HFFc6 (cell line): ENCODE data around the gene OSBPL2. TPM values are rescaled to one million over a fixed set of nuclear protein-coding genes. Genes with fewer than 3 reads are reported as not detected.

Experiments
- DNase-seq: peaks from one replicate; pipeline ENCODE4 v3.0.0-alpha.2; 2018
- H3K27ac Mint-ChIP-seq: 2 replicates; pipeline ENCODE4 v1.8.0; 2020; ENCODE audit warnings: mild to moderate bottlenecking, mixed read lengths
- H3K27me3 Mint-ChIP-seq: 2 replicates; pipeline ENCODE4 v1.8.0; 2021; ENCODE audit warnings: mild to moderate bottlenecking, moderate library complexity, mixed read lengths; ENCODE audit not compliant: insufficient read depth
- H3K36me3 Mint-ChIP-seq: 2 replicates; pipeline ENCODE4 v1.8.0; 2021; ENCODE audit warnings: low read depth, mixed read lengths
- H3K4me1 Mint-ChIP-seq: 2 replicates; pipeline ENCODE4 v1.8.0; 2020; ENCODE audit warnings: low read depth, mixed read lengths
- H3K4me3 Mint-ChIP-seq: 2 replicates; pipeline ENCODE4 v1.8.0; 2020; ENCODE audit warnings: mild to moderate bottlenecking, moderate library complexity, mixed read lengths
- H3K9me3 Mint-ChIP-seq: 2 replicates; pipeline ENCODE4 v1.8.0; 2020; ENCODE audit warnings: mild to moderate bottlenecking, mixed read lengths
- total RNA-seq, 6 experiments: library from RNA; stranded (reverse); fragmentation: NEBNext Ultra II Directional; extraction: Animal tissue kit (Norgen Biotek cat#: 25700); gene quantifications; 2 replicates in 1 of 6; 3 replicates in 5 of 6; pipeline ENCODE4 v1.2.3, GENCODE V29; 2021
- TF ChIP-seq, protein P1 (sequence below): fragments of 200-600 bp; sonication (generic); IDR thresholded peaks from 2 replicates; pipeline ENCODE4 v1.5.0; 2021; ENCODE audit warnings: antibody characterized with exemption, mild to moderate bottlenecking

Gene OSBPL2
- total RNA-seq, 6 experiments from 2014 or later, result 32.2 to 37.6 (median 33.5) TPM

DNA sequence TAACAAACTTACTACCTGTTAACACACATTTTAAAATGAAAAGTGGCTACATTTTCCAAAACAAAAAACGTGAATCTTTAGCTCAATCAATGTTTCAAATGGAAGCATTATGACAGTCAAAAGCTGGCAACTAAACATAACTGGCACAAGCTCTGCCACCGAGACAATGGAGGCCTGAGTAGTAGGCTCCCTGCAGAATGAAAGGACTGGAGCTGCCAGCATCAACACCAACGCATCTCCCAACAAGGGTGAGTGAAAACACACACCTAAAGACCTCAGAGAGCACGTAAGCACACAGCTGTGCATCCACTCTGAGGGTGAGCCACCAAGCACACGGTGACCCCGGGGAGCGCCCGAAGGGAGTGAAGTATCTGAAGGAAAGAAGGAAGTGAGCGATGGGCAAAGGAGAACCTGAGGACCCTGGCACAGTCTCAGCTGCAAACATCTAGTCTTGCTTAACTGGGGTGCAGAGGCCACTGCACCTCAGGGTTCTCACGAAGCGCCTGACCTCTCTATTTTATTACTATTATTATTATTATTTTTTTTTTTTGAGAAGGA is 62.9 kb downstream of the OSBPL2 start:
- DNase-seq, result no peak
- Mint-ChIP-seq H3K27ac (no peak overlapping the region), H3K4me3 (peak overlapping the region; percentile 45; the same call in 1 of the 2 replicates), H3K27me3 (no peaks in the 10 kb centered on the region; the same call in 1 of the 2 replicates), H3K36me3 (peaks cover 13% of the 10 kb centered on the region), H3K9me3 (no peaks in the 10 kb centered on the region), H3K4me1 (peaks cover 32% of the 10 kb centered on the region)
- TF ChIP-seq, protein P1, sequence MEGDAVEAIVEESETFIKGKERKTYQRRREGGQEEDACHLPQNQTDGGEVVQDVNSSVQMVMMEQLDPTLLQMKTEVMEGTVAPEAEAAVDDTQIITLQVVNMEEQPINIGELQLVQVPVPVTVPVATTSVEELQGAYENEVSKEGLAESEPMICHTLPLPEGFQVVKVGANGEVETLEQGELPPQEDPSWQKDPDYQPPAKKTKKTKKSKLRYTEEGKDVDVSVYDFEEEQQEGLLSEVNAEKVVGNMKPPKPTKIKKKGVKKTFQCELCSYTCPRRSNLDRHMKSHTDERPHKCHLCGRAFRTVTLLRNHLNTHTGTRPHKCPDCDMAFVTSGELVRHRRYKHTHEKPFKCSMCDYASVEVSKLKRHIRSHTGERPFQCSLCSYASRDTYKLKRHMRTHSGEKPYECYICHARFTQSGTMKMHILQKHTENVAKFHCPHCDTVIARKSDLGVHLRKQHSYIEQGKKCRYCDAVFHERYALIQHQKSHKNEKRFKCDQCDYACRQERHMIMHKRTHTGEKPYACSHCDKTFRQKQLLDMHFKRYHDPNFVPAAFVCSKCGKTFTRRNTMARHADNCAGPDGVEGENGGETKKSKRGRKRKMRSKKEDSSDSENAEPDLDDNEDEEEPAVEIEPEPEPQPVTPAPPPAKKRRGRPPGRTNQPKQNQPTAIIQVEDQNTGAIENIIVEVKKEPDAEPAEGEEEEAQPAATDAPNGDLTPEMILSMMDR, result no peak

DNA sequence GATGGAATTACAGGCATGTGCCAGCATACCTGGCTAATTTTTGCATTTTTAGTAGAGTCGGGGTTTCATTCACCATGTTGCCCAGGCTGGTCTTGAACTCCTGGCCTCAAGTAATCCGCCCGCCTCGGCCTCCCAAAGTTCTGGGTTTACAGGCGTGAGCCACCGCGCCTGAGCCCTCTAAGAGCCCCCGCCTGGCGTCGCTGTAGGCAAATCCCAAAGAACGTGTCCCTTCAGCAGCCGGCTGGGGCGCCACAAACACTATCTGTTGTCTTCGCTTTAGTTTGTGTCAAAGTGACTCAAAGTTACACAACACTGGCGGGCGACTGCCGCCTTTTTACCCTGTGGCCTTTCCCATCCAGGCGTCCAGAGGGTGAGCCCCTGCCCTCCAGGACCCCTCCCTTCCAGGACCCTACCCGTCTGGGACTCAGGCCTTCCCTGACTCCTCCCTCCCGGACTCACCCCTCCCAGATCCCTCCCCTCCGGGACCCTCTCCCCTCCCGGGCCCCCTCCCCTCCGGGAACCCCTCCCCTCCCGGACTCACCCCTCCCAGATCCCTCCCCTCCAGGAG is 63.5 kb downstream of the OSBPL2 start:
- peaks cover 13% of the 10 kb centered on the region for H3K36me3 Mint-ChIP-seq
- TF ChIP-seq, protein P1, result peak; percentile 80
- peak overlapping the region; percentile 89 for H3K4me3 Mint-ChIP-seq
- no peaks in the 10 kb centered on the region; the same call in 1 of the 2 replicates for H3K27me3 Mint-ChIP-seq
- H3K9me3 Mint-ChIP-seq, result no peaks in the 10 kb centered on the region
- DNase-seq, result peak; percentile 94
- H3K4me1 Mint-ChIP-seq, result peaks cover 32% of the 10 kb centered on the region
- H3K27ac Mint-ChIP-seq, result peak overlapping the region; percentile 97

DNA sequence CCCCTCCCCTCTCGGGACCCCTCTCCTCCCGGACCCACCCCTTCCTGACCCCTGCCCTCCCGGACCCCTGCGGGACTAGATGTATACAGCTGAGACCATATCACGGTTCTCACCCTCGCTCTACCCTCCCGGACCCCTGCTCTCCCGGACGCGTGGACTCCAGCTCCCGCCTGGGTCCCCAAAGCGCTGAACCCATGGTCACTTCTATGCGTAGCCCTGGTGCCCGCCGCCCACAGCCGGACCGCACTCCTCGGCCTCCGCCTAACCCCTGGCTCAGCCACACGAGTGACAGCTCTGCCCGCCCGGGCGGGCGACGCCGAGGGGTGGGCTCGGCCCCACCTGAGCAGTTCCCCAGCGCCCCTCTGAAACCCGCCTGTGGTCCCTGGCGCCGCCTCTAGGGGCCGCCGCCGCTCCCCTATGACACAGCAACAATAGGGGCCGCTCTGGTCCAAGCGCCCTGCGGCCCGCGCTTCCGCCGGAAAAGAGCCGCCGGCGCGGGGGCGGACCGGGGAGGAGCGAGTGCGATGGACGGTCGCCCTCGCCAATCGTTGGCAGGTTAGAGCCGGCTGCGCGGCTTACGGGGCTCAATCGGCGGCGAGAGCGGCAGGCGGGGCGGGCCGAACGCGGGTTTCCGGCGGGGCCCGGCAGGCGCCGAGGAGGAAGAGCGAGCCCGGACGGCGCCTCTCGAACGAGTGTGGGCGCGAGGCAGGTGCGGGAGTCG is 64.2 kb downstream of the OSBPL2 start, which contains the start of gene ADRM1:
ADRM1 (plus strand) TSS at position 657 of the 721 bp plus-strand sequence. CDS start 572 bp downstream, outside the sequence.
- H3K36me3 Mint-ChIP-seq, result peaks cover 13% of the 10 kb centered on the region
- H3K4me3 Mint-ChIP-seq, result peak within 1 kb of the TSS; percentile 97
- TF ChIP-seq, protein P1, result peak; percentile 90
- H3K27me3 Mint-ChIP-seq, result no peaks in the 10 kb centered on the region; the same call in 1 of the 2 replicates
- peak; percentile 93 for DNase-seq
- H3K9me3 Mint-ChIP-seq, result no peaks in the 10 kb centered on the region
- H3K27ac Mint-ChIP-seq, result peak within 1 kb of the TSS; percentile 97
- H3K4me1 Mint-ChIP-seq, result peaks cover 32% of the 10 kb centered on the region

DNA sequence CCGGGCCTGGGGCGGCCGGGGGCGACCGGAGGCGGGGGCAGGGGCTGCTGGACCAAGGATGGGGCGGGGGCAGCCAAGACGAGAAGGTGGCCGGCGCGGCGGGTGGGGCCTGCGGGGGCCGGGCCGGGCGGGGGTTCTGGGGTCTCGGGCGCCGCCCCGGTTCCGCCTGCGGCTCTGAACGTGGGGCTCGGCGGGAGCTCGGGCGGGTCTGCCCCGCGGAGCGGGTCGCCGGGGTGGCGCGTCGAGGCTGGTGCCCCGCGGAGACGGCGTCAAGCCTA is 64.7 kb downstream of the OSBPL2 start:
- Mint-ChIP-seq H3K36me3 (peaks cover 13% of the 10 kb centered on the region), H3K27me3 (no peaks in the 10 kb centered on the region; the same call in 1 of the 2 replicates), H3K9me3 (no peaks in the 10 kb centered on the region), H3K4me1 (peaks cover 32% of the 10 kb centered on the region), H3K27ac (peak overlapping the region; percentile 97; the same call in 1 of the 2 replicates), H3K4me3 (peak overlapping the region; percentile 97)
- DNase-seq, result no peak
- TF ChIP-seq, protein P1, result no peak

DNA sequence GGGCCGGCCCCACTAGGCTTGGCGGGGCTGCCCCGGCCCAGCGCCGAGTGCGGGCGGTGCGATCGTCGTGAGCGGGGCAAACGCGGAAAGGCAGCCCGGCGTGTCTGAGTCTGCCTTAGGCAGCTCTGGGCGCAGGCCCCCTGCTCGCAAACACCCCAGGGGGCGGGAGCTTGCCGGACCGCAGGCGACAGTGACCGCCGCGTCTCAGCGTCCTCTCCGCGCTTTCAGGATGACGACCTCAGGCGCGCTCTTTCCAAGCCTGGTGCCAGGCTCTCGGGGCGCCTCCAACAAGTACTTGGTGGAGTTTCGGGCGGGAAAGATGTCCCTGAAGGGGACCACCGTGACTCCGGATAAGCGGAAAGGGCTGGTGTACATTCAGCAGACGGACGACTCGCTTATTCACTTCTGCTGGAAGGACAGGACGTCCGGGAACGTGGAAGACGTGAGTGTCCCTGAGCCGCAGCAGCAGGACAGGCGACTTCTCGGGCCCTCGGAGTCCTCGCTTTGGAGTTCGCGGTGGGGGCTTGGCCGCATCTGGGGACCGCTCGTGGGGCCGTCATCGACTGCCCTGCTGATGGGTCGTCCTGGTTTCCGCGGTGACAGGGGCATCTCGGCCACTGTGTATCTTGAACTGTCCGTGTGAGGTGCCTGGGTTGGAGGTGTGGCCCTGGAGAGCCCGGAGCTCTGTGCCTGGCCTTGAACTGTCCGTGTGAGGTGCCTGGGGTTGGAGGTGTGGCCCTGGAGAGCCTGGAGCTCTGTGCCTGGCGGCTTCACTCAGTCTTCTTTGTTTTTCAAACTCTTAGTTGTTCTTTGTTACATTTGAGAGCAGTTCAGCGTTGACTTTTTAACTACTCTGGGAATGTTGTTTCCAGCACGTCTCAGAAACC is 65.3 kb downstream of the OSBPL2 start:
- peak overlapping the region; percentile 97 for H3K4me3 Mint-ChIP-seq
- no peaks in the 10 kb centered on the region for H3K9me3 Mint-ChIP-seq
- peak overlapping the region; percentile 83 for H3K27ac Mint-ChIP-seq
- no peaks in the 10 kb centered on the region; the same call in 1 of the 2 replicates for H3K27me3 Mint-ChIP-seq
- H3K4me1 Mint-ChIP-seq, result peaks cover 32% of the 10 kb centered on the region
- peaks cover 13% of the 10 kb centered on the region for H3K36me3 Mint-ChIP-seq
- TF ChIP-seq, protein P1, result no peak
- DNase-seq, result no peak
